ENCODE results near the gene MLIP. TPM values are rescaled to one million over a fixed set of nuclear protein-coding genes. Genes with fewer than 3 reads are reported as not detected.
"Not testable (repeated sequence)": the region's sequence is repeated elsewhere in the genome, so short reads cannot be mapped to it uniquely, and the experiment has no call there.

The MLIP gene, protein sequence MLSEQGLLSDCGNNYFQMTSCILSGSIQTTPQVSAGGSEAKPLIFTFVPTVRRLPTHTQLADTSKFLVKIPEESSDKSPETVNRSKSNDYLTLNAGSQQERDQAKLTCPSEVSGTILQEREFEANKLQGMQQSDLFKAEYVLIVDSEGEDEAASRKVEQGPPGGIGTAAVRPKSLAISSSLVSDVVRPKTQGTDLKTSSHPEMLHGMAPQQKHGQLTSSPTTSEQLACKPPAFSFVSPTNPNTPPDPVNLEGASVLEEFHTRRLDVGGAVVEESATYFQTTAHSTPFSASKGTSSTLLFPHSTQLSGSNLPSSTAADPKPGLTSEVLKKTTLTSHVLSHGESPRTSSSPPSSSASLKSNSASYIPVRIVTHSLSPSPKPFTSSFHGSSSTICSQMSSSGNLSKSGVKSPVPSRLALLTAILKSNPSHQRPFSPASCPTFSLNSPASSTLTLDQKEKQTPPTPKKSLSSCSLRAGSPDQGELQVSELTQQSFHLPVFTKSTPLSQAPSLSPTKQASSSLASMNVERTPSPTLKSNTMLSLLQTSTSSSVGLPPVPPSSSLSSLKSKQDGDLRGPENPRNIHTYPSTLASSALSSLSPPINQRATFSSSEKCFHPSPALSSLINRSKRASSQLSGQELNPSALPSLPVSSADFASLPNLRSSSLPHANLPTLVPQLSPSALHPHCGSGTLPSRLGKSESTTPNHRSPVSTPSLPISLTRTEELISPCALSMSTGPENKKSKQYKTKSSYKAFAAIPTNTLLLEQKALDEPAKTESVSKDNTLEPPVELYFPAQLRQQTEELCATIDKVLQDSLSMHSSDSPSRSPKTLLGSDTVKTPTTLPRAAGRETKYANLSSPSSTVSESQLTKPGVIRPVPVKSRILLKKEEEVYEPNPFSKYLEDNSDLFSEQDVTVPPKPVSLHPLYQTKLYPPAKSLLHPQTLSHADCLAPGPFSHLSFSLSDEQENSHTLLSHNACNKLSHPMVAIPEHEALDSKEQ
- total RNA-seq (2014; rRNA removed; shearing (Covaris generic)), result not detected in 2 replicates

DNA sequence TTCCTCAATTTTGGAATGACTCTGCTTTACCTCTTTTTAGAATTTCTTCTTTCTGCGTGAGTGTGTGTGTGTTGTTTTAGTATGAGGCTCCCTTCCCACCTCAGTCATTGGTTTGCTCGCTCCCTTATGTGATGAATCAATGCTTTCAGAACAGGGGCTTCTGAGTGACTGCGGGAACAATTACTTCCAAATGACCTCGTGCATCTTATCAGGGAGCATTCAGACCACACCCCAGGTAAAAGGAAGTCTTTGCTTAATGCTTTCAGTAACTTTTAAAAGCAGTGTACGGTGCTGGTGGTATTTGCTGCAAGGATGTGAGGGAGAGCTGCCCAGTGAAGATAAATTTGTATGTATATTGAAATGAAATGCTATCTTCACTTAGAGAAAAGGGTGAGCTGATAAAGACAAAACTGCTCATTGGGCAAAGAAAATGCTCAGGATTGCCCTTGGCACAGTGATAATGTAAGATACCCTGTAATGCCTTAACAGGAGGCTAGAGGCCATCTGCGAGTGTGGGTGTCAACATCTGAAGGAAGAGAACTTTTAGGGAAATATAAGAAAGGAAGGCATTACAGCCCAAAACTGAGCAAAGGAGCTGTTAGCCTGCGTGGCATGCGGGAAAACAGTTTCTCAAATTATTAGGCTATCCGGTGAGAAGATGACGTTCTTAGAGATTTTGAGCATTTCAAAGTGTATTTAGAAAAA lies at the start of gene MLIP:
Gene MLIP (plus strand): TSS at position 103 of the 705 bp plus-strand sequence. CDS start 37 bp downstream, at position 140.
- no peak for DNase-seq
- Histone ChIP-seq H3K36me3 (replicated peaks; ENCODE audit: control insufficient read depth, insufficient read depth, low read length) (no peaks in the 10 kb centered on the region), H3K4me3 (ENCODE audit: insufficient read depth, low read depth, low read length) (no peak within 1 kb of the TSS), H3K27me3 (ENCODE audit: control insufficient read depth, insufficient read depth, low read length) (no peaks in the 10 kb centered on the region)

DNA sequence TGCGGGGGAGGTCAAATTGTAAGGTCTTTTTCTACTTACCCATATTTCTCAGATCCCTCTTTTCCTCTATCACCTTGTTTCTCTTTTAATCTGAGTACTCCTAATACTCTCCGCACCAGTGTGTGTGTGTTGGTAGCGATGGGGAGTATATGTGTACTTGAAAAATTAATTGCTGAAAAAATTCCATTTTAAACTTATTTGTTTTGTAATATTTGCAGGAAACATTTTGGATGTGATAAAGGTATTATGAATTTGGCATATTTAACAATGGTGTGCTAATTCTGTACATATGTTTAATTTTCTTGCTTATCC lies 48.1 kb upstream of the MLIP start:
- Histone ChIP-seq H3K27me3 (ENCODE audit: control insufficient read depth, insufficient read depth, low read length) (no peaks in the 10 kb centered on the region), H3K4me3 (ENCODE audit: insufficient read depth, low read depth, low read length) (no peak overlapping the region), H3K36me3 (replicated peaks; ENCODE audit: control insufficient read depth, insufficient read depth, low read length) (no peaks in the 10 kb centered on the region)
- no peak for DNase-seq

DNA sequence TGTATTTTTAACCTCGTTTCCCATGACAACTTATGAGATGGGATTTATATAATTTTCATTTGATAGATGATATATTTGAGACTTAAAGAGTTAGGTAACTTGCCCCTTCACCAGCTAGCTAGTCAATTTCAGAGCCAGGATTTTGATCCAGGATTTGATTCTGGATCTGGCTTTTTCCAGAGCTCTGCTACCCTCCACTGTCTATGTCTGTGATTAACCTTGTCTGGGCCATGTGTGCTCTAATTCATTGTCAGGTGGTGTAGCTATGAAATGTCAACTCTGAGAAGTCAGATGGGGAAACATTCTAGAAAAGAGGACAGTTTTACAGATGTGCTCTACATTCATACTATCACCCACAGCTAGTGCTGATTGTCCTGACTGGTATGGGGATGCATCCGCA lies 42.5 kb upstream of the MLIP start:
- Histone ChIP-seq H3K36me3 (replicated peaks; ENCODE audit: control insufficient read depth, insufficient read depth, low read length) (no peaks in the 10 kb centered on the region), H3K4me3 (ENCODE audit: insufficient read depth, low read depth, low read length) (no peak overlapping the region), H3K27me3 (ENCODE audit: control insufficient read depth, insufficient read depth, low read length) (no peaks in the 10 kb centered on the region)
- DNase-seq, result no peak

DNA sequence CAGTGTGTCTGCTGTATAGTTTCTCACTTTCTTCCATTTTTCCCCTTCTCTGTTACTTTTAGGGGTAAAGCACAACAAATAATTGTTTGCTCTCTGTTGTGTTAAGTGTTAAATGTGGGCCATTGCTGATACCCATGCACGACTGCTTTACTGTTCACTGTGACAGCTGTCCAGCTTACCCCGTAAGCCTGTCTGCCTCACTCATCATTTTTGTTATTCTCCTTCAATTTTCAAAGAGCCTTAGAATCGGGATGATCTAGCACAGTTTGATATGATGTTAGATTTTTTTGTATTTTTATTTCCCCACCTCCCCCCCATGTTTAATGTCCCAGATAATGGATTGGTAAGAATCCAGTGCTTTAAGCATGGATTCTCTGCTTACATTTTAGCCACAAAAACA lies 41.2 kb upstream of the MLIP start:
- Histone ChIP-seq H3K4me3 (ENCODE audit: insufficient read depth, low read depth, low read length) (no peak overlapping the region), H3K36me3 (replicated peaks; ENCODE audit: control insufficient read depth, insufficient read depth, low read length) (no peaks in the 10 kb centered on the region), H3K27me3 (ENCODE audit: control insufficient read depth, insufficient read depth, low read length) (no peaks in the 10 kb centered on the region)
- no peak for DNase-seq

DNA sequence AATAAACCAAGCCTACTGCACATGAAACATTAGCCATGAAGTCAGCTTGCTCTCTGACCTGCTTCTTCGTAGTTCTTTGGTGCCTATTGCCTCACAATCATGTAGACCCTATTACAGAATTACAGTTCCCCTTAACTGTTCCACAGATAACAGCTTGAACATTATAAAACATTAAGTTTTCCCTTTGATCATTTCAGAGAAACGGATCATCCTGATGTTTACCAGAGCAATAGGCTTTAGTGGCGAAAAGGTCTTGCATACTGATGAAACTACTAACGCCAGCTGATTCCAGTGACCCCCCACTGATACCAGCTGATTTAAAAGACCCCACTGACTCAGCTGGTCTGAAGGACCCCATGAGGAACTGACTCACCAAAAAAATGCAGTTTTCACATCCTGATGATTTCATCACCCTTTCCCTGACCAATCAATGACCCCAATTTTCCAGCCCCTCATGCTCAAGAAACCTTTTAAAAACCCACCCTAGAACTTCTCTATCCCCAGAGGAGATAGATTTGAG lies 39.4 kb upstream of the MLIP start:
- no peaks in the 10 kb centered on the region for H3K27me3 ChIP-seq (ENCODE audit: control insufficient read depth, insufficient read depth, low read length)
- DNase-seq, result no peak
- H3K36me3 ChIP-seq (replicated peaks; ENCODE audit: control insufficient read depth, insufficient read depth, low read length), result no peaks in the 10 kb centered on the region
- no peak overlapping the region for H3K4me3 ChIP-seq (ENCODE audit: insufficient read depth, low read depth, low read length)

DNA sequence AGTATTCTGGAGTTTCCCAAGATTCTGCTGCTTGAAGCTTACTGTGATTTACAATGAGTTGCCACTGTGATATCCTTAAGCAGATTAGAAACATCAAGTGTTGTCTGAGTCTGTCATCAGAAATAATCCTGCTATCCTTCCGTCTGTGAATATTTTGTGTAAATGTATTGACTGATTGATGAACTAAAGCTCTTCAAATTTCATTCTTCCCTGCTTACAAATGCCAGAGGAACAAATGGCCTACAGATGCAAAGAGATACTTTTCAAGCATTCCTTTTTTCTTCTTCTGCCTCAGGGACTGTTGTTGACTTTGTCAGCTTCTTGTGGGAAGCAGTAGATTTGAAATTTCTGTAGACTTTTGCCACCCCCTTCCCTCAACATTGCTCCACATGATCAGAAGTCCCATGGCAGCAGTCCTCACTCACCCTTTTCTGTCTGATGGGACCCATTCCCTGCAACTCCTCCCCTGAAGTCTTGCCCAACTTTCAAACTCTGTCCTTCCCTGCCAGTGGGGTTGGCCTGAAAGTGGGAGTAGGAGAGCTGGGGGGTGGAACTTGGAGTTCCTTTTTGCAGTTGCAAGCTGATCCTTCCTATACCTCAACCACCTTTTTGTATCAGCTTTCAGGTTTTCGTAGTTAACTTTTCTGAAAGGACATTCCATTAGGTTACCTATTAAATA lies 38.5 kb upstream of the MLIP start:
- H3K4me3 ChIP-seq (ENCODE audit: insufficient read depth, low read depth, low read length), result no peak overlapping the region
- no peaks in the 10 kb centered on the region for H3K27me3 ChIP-seq (ENCODE audit: control insufficient read depth, insufficient read depth, low read length)
- no peaks in the 10 kb centered on the region for H3K36me3 ChIP-seq (replicated peaks; ENCODE audit: control insufficient read depth, insufficient read depth, low read length)
- no peak for DNase-seq

DNA sequence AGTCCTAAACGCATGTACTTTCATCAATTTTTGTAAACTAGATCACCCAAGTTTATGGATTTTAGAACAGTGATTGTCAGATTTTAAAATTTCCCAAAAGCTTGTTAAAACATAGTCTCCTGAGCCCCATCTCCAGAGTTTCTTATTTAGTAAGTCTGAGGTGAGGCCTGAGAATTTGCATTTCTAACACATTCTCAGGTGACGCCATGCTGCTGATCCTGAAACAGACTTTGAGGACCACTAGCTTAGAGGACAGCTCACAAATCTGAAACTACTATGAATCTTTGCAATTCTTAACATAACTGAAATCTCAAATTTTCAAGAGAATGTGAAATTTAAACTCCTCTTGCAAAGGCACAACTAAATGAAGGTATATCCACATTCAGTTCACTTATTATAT lies 37.8 kb upstream of the MLIP start:
- no peak for DNase-seq
- H3K27me3 ChIP-seq (ENCODE audit: control insufficient read depth, insufficient read depth, low read length), result no peaks in the 10 kb centered on the region
- H3K4me3 ChIP-seq (ENCODE audit: insufficient read depth, low read depth, low read length), result no peak overlapping the region
- no peaks in the 10 kb centered on the region for H3K36me3 ChIP-seq (replicated peaks; ENCODE audit: control insufficient read depth, insufficient read depth, low read length)

DNA sequence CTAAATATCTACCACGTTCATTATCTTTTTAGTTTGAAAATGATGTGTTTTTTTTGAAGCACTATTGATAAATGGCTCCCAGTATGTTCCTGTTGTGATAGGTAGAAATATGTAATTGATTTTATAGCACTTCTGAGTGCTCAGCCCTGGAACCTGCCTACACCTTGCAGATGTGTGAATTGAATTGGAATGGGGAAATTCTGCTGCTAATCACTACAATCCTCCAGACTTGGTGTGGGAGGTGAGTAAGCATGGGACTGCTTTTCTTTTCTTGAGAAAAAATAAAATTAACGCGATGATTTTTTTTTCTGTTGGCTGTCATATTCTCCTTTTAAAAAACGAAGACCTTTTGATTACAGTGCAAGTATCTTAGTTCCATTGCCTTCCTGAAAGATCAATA lies 37.1 kb upstream of the MLIP start:
- Histone ChIP-seq H3K36me3 (replicated peaks; ENCODE audit: control insufficient read depth, insufficient read depth, low read length) (no peaks in the 10 kb centered on the region), H3K27me3 (ENCODE audit: control insufficient read depth, insufficient read depth, low read length) (no peaks in the 10 kb centered on the region), H3K4me3 (ENCODE audit: insufficient read depth, low read depth, low read length) (no peak overlapping the region)
- no peak for DNase-seq

DNA sequence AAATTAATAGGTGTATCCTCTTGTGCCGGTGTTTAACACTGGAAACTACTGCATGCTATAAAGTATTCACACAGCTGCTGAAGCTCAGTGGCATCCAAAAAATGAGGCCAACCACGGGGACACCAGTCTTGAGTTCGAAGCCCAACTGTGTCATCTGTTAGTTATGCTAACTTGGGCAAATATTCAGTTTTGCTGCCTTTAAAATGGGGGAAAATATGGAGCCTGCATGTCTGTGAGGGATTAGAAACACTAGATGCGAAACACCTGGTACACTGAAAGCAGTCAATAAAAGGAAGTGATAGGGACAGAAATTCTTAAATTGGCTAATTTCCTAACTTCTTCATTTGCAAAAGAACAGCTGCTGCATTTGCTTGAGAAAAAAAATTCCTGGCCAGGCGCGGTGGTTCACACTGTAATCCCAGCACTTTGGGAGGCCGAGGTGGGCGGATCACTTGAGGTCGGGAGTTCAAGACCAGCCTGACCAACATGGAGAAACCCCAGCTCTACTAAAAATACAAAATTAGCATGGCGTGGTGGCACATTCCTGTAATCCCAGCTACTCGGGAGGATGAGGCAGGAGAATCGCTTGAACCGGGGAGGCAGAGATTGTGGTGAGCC lies 36.6 kb upstream of the MLIP start:
- DNase-seq, result no peak
- Histone ChIP-seq H3K27me3 (ENCODE audit: control insufficient read depth, insufficient read depth, low read length) (no peaks in the 10 kb centered on the region), H3K4me3 (ENCODE audit: insufficient read depth, low read depth, low read length) (no peak overlapping the region), H3K36me3 (replicated peaks; ENCODE audit: control insufficient read depth, insufficient read depth, low read length) (no peaks in the 10 kb centered on the region)

DNA sequence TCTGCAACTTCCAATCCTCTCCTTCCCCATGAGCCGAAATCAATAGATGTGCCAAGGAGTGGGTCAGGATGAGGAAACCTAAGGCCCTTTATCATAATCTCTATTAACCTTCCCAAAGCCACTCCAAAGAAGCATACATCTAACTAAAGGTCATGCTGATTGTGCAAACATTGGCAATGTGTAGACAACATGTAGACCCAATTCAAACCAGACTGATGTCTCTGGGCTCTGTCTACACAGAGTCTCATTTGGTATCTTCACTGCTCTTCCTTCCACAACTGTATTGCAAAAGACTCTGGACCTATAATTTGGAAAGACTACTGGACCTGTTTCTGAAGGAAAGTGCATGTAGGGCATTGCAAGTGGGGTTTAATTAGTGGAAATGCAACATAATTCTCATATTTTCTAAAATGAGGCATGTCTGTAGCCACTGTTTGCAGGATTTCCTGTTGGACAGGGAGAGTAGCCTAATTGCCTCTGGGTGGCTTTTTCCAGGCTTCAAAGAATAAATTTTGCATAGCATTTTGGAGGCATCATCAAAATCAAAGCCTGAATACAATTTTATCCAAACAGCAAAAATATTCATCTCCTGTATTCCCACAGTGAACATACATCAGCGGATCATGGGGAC lies 35.0 kb upstream of the MLIP start:
- no peak for DNase-seq

DNA sequence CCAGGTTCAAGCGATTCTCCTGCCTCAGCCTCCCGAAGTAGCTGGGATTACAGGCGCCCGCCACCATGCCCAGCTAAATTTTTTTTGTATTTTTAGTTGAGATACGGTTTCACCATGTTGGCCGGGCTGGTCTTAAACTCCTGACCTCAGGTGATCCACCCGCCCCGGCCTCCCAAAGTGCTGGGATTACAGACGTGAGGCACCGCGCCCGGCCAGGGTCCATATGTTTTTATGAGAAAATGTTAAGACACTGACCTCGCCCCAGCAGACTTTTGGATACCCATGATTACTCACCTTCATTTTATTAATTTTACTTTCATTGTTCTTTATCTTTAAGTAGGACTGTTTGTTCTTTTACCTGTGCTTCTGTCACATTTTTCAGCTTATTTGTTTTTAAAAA lies 29.7 kb upstream of the MLIP start:
- H3K27me3 ChIP-seq (ENCODE audit: control insufficient read depth, insufficient read depth, low read length); H3K4me3 ChIP-seq (ENCODE audit: insufficient read depth, low read depth, low read length); DNase-seq; H3K36me3 ChIP-seq (replicated peaks; ENCODE audit: control insufficient read depth, insufficient read depth, low read length): not testable (repeated sequence)

More for the DNA sequence above, 35.0 kb upstream of the MLIP start:
- Histone ChIP-seq H3K27me3 (ENCODE audit: control insufficient read depth, insufficient read depth, low read length) (no peaks in the 10 kb centered on the region), H3K36me3 (replicated peaks; ENCODE audit: control insufficient read depth, insufficient read depth, low read length) (no peaks in the 10 kb centered on the region), H3K4me3 (ENCODE audit: insufficient read depth, low read depth, low read length) (no peak overlapping the region)

DNA sequence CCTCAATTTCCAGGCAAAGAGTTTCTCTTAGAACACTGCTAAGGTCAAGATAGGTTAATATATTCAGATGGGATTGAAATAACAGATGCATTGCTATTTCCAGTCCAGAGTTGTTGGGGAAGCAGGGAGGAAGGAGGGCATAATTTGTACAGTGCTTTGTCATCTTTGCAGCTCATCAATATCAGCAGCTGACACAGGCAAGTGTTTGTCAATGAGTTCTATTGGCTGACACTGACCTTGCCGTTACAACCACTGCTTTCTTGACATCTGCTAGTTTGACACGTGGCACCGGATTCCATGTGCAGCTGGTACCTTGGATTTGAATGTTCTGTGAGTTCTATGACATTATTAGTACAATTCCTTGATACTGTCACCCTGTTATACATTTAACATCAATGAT lies 28.0 kb upstream of the MLIP start:
- DNase-seq, result no peak
- H3K27me3 ChIP-seq (ENCODE audit: control insufficient read depth, insufficient read depth, low read length), result no peaks in the 10 kb centered on the region
- H3K4me3 ChIP-seq (ENCODE audit: insufficient read depth, low read depth, low read length), result no peak overlapping the region
- H3K36me3 ChIP-seq (replicated peaks; ENCODE audit: control insufficient read depth, insufficient read depth, low read length), result no peaks in the 10 kb centered on the region

DNA sequence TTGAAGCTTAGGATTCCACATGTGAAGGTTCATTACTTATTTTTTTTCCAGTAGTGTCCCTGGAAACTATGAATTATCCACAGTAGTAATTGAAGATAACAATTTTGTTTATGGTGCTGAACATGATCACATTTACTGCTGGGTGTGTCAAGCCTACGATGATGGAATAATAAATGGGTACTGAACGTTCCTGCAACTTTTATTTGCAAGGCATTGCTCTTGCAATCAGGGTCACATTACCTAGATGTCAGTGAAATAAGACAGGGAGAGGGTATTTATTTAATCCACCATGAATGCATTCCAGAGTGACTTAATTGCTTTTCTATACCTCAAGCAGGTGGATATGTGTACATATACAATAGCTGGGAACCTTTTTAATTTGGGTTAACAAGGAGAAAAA lies 27.0 kb upstream of the MLIP start:
- H3K4me3 ChIP-seq (ENCODE audit: insufficient read depth, low read depth, low read length), result no peak overlapping the region
- H3K36me3 ChIP-seq (replicated peaks; ENCODE audit: control insufficient read depth, insufficient read depth, low read length), result no peaks in the 10 kb centered on the region
- no peak for DNase-seq
- no peaks in the 10 kb centered on the region for H3K27me3 ChIP-seq (ENCODE audit: control insufficient read depth, insufficient read depth, low read length)
